ENCODE measurements around the gene SLC35B3. TPM values are rescaled to one million over a fixed set of nuclear protein-coding genes. Genes with fewer than 3 reads are reported as not detected.
"Not testable (repeated sequence)": the region's sequence is repeated elsewhere in the genome, so short reads cannot be mapped to it uniquely, and the experiment has no call there.

Gene SLC35B3
- total and polyA plus RNA-seq, 2 donors (not counting 3 experiments of a cell fraction or from before 2014, with no cell fraction given): 11.9 to 21.5 TPM

DNA sequence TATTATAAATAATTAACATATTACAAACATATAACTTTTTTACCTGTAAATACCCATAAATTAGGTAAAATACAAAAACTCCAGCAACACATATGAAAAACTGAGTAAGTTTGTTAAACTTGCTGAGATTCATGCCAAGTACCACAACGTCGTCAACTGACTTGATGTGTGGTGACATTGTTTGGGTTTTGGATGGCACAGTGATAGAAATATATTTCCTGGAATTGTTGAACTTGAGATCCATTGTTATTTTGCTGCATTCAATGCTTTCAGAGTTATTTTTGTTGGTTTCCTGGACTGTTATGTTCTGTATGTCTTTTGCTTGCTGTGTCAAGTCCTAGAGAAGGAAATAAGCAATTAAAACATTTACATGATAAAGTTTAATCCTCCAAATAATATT, 5.5 kb downstream of the SLC35B3 start:
- no peak for TF ChIP-seq FOS (IDR thresholded peaks at IDR 0.05; ENCODE audit: borderline replicate concordance, insufficient read depth, low read length)
- TF ChIP-seq, protein P1, sequence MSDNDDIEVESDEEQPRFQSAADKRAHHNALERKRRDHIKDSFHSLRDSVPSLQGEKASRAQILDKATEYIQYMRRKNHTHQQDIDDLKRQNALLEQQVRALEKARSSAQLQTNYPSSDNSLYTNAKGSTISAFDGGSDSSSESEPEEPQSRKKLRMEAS (IDR thresholded peaks at IDR 0.05; ENCODE audit: insufficient read depth, insufficient read length): no peak
- no peak for TF ChIP-seq GATA2 (IDR thresholded peaks at IDR 0.05; ENCODE audit: insufficient read depth, insufficient read length, low read depth, low read length)
- no peak for TF ChIP-seq MYC (IDR thresholded peaks at IDR 0.05; ENCODE audit: low read depth, low read length)
- no peak for TF ChIP-seq EZH2 (IDR thresholded peaks at IDR 0.05; ENCODE audit: borderline replicate concordance, low read depth, low read length, severe bottlenecking)
- TF ChIP-seq CTCF (IDR thresholded peaks at IDR 0.05; ENCODE audit: extremely low read depth in 1 of 2, insufficient read depth in 1 of 2, low read depth in 1 of 2, low read length in 2 of 2): no peak
- TF ChIP-seq POLR2AphosphoS5 (IDR thresholded peaks at IDR 0.05; ENCODE audit: insufficient read depth, low read depth, low read length): no peak
- no peak for TF ChIP-seq JUN (IDR thresholded peaks at IDR 0.05; ENCODE audit: borderline replicate concordance, insufficient read depth, insufficient read length, low read depth)
- TF ChIP-seq POLR2A (IDR thresholded peaks at IDR 0.05; ENCODE audit: low read depth, low read length): no peak
- Histone ChIP-seq H3K9ac (replicated peaks; ENCODE audit: extremely low read depth, insufficient read depth, low read length) (no peak overlapping the region), H4K20me1 (replicated peaks; ENCODE audit: control insufficient read depth, extremely low read depth, insufficient read depth, low read length) (no peaks in the 10 kb centered on the region), H2AFZ (ENCODE audit: low read depth, low read length) (no peak overlapping the region), H3K79me2 (ENCODE audit: control insufficient read depth, insufficient read depth, low read length) (peaks cover 33% of the 10 kb centered on the region), H3K27ac (ENCODE audit: insufficient read depth, low read depth, low read length) (no peak overlapping the region), H3K4me1 (ENCODE audit: control insufficient read depth, extremely low read depth, insufficient read depth, low read length) (peaks cover 16% of the 10 kb centered on the region), H3K4me3 (replicated peaks in 1 of 3; ENCODE audit: insufficient read depth in 1 of 3, low read depth in 1 of 3, low read length in 3 of 3) (no peak overlapping the region), H3K36me3 (ENCODE audit: control insufficient read depth in 2 of 2, extremely low read depth in 1 of 2, insufficient read depth in 2 of 2, low read length in 2 of 2) (peaks cover 3 to 7% of the 10 kb centered on the region in 2 experiments), H3K27me3 (ENCODE audit: control insufficient read depth in 2 of 2, insufficient read depth in 2 of 2, low read length in 2 of 2) (no peaks in the 10 kb centered on the region), H3K4me2 (ENCODE audit: insufficient read depth, low read length) (peak overlapping the region; percentile 21), H3K9me1 (replicated peaks; ENCODE audit: control insufficient read depth, extremely low read depth, insufficient read depth, low read length) (no peaks in the 10 kb centered on the region), H3K9me3 (replicated peaks; ENCODE audit: control insufficient read depth, insufficient read depth, low read length) (no peaks in the 10 kb centered on the region)
- intact Hi-C loops (cut with micrococcal nuclease): loop anchor here (10.0 kb wide), 1 partner anchor 1995 kb away; no protein-coding TSS in a partner anchor
- CTCF ChIA-PET: no interaction called here
- peak; percentile 28 for DNase-seq (ENCODE audit: low read depth, low spot score)
- FAIRE-seq: no peak
- BruUV-seq (replicated peaks): no TSS peak
- POLR2A ChIA-PET: no interaction called here
- dilution Hi-C loops (cut with MboI; ENCODE audit: extremely low pct_ligation_motif_present, low sequenced_read_pairs): no loop called here

- CTCF ChIA-PET; H3K36me3 ChIP-seq (ENCODE audit: control insufficient read depth in 2 of 2, extremely low read depth in 1 of 2, insufficient read depth in 2 of 2, low read length in 2 of 2); dilution Hi-C loops (cut with MboI; ENCODE audit: extremely low pct_ligation_motif_present, low sequenced_read_pairs): not testable (repeated sequence)
These were observed 8.8 kb downstream of the SLC35B3 start for GRCh38 chr6:8426544-8426943.

More at GRCh38 chr6:8426544-8426943, 8.8 kb downstream of the SLC35B3 start:
- H3K4me2 ChIP-seq (ENCODE audit: insufficient read depth, low read length); H3K27ac ChIP-seq (ENCODE audit: insufficient read depth, low read depth, low read length); H3K9me3 ChIP-seq (replicated peaks; ENCODE audit: control insufficient read depth, insufficient read depth, low read length); H3K79me2 ChIP-seq (ENCODE audit: control insufficient read depth, insufficient read depth, low read length); intact Hi-C loops (cut with micrococcal nuclease); POLR2A ChIA-PET; BruUV-seq (replicated peaks); H3K9me1 ChIP-seq (replicated peaks; ENCODE audit: control insufficient read depth, extremely low read depth, insufficient read depth, low read length); DNase-seq (ENCODE audit: low read depth, low spot score); H3K4me1 ChIP-seq (ENCODE audit: control insufficient read depth, extremely low read depth, insufficient read depth, low read length); FAIRE-seq; H2AFZ ChIP-seq (ENCODE audit: low read depth, low read length); H4K20me1 ChIP-seq (replicated peaks; ENCODE audit: control insufficient read depth, extremely low read depth, insufficient read depth, low read length); H3K9ac ChIP-seq (replicated peaks; ENCODE audit: extremely low read depth, insufficient read depth, low read length); H3K4me3 ChIP-seq (replicated peaks in 1 of 3; ENCODE audit: insufficient read depth in 1 of 3, low read depth in 1 of 3, low read length in 3 of 3); H3K27me3 ChIP-seq (ENCODE audit: control insufficient read depth in 2 of 2, insufficient read depth in 2 of 2, low read length in 2 of 2): not testable (repeated sequence)

Data from endothelial cell of umbilical vein (primary cell).